A549 (cell line): ENCODE data around the gene TSHZ2. TPM values are rescaled to one million over a fixed set of nuclear protein-coding genes. Genes with fewer than 3 reads are reported as not detected.

Experiments used
- ATAC-seq, 2 experiments: fragments of 200-7000 bp in 1 of 2; fragments of >200 bp in 1 of 2; cut with Nextera tagmentation in 1 of 2; cut with Tn5 transposase in 1 of 2; 3 replicates each; pipeline versions ENCODE4 v1.8.0 to v1.9.1; 2018 to 2020; ENCODE audit warnings: mild to moderate bottlenecking in 1 of 2, moderate library complexity in 1 of 2
- CTCF ChIA-PET: fragments of 300-600 bp; sonication (Branson Sonifier 250); formaldehyde crosslinking; extraction: SDS; loops from one replicate; lab custom pipeline; 2021; ENCODE audit warnings: antibody characterized with exemption, inconsistent platforms; lab: Yijun Ruan, JAX
- POLR2A ChIA-PET: fragments of 350-600 bp; formaldehyde crosslinking; extraction: SDS; loops from one replicate; lab custom pipeline; 2021; ENCODE audit warnings: antibody characterized with exemption, inconsistent platforms; lab: Yijun Ruan, JAX
- DNase-seq, 2 experiments: peaks; one replicate each; pipeline versions ENCODE4 v3.0.0 to v3.0.0-alpha.2; 2011 to 2016; ENCODE audit warnings: low read depth in 1 of 2, low spot score in 1 of 2
- FAIRE-seq: peaks from 2 replicates; lab custom pipeline; 2011; peaks lifted over from hg19 to GRCh38; lab: Jason Lieb, UNC
- H3K27ac ChIP-seq, 2 experiments: fragments of >200 bp; sonication (Bioruptor Twin); formaldehyde crosslinking; 3 replicates each; pipeline ENCODE4 v1.5.1; 2016 to 2017
- H3K4me1 ChIP-seq: fragments of >200 bp; sonication (Bioruptor Twin); formaldehyde crosslinking; 3 replicates; pipeline ENCODE4 v1.6.1; 2016
- H3K4me2 ChIP-seq: fragments of >200 bp; sonication (Bioruptor Twin); formaldehyde crosslinking; 3 replicates; pipeline ENCODE4 v1.6.1; 2016
- H3K4me3 ChIP-seq: fragments of >200 bp; sonication (Bioruptor Twin); formaldehyde crosslinking; 3 replicates; pipeline ENCODE4 v1.5.1; 2016
- H3K9me3 ChIP-seq: fragments of >200 bp; sonication (Bioruptor Twin); formaldehyde crosslinking; 3 replicates; pipeline ENCODE4 v1.6.1; 2016
- ATOH8 ChIP-seq: fragments of 250-450 bp; sonication (Bioruptor Pico); IDR thresholded peaks from 2 replicates; pipeline ENCODE4 v1.5.0; 2020; ENCODE audit warnings: low read depth, mild to moderate bottlenecking, moderate library complexity
- BHLHE40 ChIP-seq: IDR thresholded peaks from 2 replicates; pipeline ENCODE4 v1.6.1; 2012; ENCODE audit warnings: low read depth, low read length, inconsistent platforms
- CBX8 ChIP-seq: fragments of 200-600 bp; sonication (generic); IDR thresholded peaks from 2 replicates; pipeline ENCODE4 v1.6.1; 2016
- CHD2 ChIP-seq: fragments of 150-350 bp; IDR thresholded peaks from 2 replicates; pipeline ENCODE4 v1.6.1; 2014; ENCODE audit warnings: low read length; ENCODE audit not compliant: partially characterized antibody
- CTCF ChIP-seq: fragments of >200 bp; sonication (Bioruptor Twin); formaldehyde crosslinking; IDR thresholded peaks from 3 replicates; pipeline ENCODE4 v1.5.1; 2016
- EHMT2 ChIP-seq: fragments of 200-600 bp; sonication (generic); IDR thresholded peaks from 2 replicates; pipeline ENCODE4 v1.6.1; 2016; ENCODE audit warnings: antibody characterized with exemption, low read depth, mild to moderate bottlenecking, moderate library complexity
- FOSB ChIP-seq: fragments of 250-450 bp; sonication (Bioruptor Pico); IDR thresholded peaks from 2 replicates; pipeline ENCODE4 v1.5.0; 2020; ENCODE audit warnings: mild to moderate bottlenecking, moderate library complexity
- FOSL2 ChIP-seq, 2 experiments: fragments of 450-650 bp in 1 of 2; fragments of >200 bp in 1 of 2; sonication (Bioruptor Twin) in 1 of 2; formaldehyde crosslinking; IDR thresholded peaks; 2 replicates each; pipeline versions ENCODE4 v1.5.0 to v1.6.1; 2016 to 2020; ENCODE audit warnings: mild to moderate bottlenecking in 1 of 2, moderate library complexity in 1 of 2
- GATA3 ChIP-seq: IDR thresholded peaks from 2 replicates; pipeline ENCODE4 v1.6.1; 2012; ENCODE audit warnings: borderline replicate concordance
- HES2 ChIP-seq: fragments of >200 bp; sonication (Bioruptor Twin); formaldehyde crosslinking; IDR thresholded peaks from 2 replicates; pipeline ENCODE4 v1.6.1; 2016
- HMGXB4 ChIP-seq: fragments of 250-450 bp; sonication (Bioruptor Pico); IDR thresholded peaks from 2 replicates; pipeline ENCODE4 v1.5.0; 2021; ENCODE audit warnings: mild to moderate bottlenecking, moderate library complexity, borderline replicate concordance
- HOXB13 ChIP-seq: fragments of 250-450 bp; sonication (Bioruptor Pico); IDR thresholded peaks from 2 replicates; pipeline ENCODE4 v1.5.0; 2020; ENCODE audit warnings: low read depth, mild to moderate bottlenecking, moderate library complexity
- JUN ChIP-seq, 2 experiments: fragments of >200 bp; sonication (Bioruptor Twin); formaldehyde crosslinking; IDR thresholded peaks; 2 replicates in 1 of 2; 3 replicates in 1 of 2; pipeline ENCODE4 v1.6.1; 2016 to 2017
- KDM1A ChIP-seq: fragments of 200-600 bp; sonication (generic); IDR thresholded peaks from 2 replicates; pipeline ENCODE4 v1.6.1; 2016; ENCODE audit warnings: low read depth, mild to moderate bottlenecking
- MAFK ChIP-seq: fragments of 450-650 bp; IDR thresholded peaks from 2 replicates; pipeline ENCODE4 v1.6.1; 2014; ENCODE audit not compliant: partially characterized antibody
- MAX ChIP-seq: IDR thresholded peaks from 2 replicates; pipeline ENCODE4 v1.6.1; 2012
- MYC ChIP-seq: IDR thresholded peaks from 2 replicates; pipeline ENCODE4 v1.6.1; 2012; ENCODE audit warnings: mild to moderate bottlenecking, inconsistent platforms, low read length, improper control_type of control experiment, borderline replicate concordance
- NR3C1 ChIP-seq: fragments of >200 bp; sonication (Bioruptor Twin); formaldehyde crosslinking; IDR thresholded peaks from 3 replicates; pipeline ENCODE4 v1.6.1; 2017
- RAD21 ChIP-seq, 2 experiments: fragments of >200 bp in 1 of 2; sonication (Bioruptor Twin) in 1 of 2; formaldehyde crosslinking in 1 of 2; IDR thresholded peaks in 1 of 2; conservative IDR thresholded peaks in 1 of 2; 2 replicates in 1 of 2; 3 replicates in 1 of 2; pipeline ENCODE4 v1.6.1; 2012 to 2018; ENCODE audit warnings: inconsistent platforms in 1 of 2
- REST ChIP-seq: fragments of 200-600 bp; sonication (generic); IDR thresholded peaks from 2 replicates; pipeline ENCODE4 v1.6.1; 2016; ENCODE audit warnings: antibody characterized with exemption, mild to moderate bottlenecking, moderate library complexity
- RNF2 ChIP-seq: fragments of 200-600 bp; sonication (generic); IDR thresholded peaks from 2 replicates; pipeline ENCODE4 v1.6.1; 2016; ENCODE audit warnings: low read depth, mild to moderate bottlenecking, antibody characterized with exemption, moderate library complexity, borderline replicate concordance
- TFCP2L1 ChIP-seq: fragments of 250-450 bp; sonication (Bioruptor Pico); IDR thresholded peaks from 2 replicates; pipeline ENCODE4 v1.5.0; 2021; ENCODE audit warnings: mild to moderate bottlenecking
- ZC3H11A ChIP-seq: fragments of 450-650 bp; IDR thresholded peaks from 2 replicates; pipeline ENCODE4 v1.6.1; 2014; ENCODE audit warnings: antibody characterized with exemption, mild to moderate bottlenecking
- ZNF302 ChIP-seq: fragments of 250-450 bp; sonication (Bioruptor Pico); IDR thresholded peaks from 2 replicates; pipeline ENCODE4 v1.9.0; 2021; ENCODE audit warnings: inconsistent platforms, mild to moderate bottlenecking, moderate library complexity
- WGBS: methylation state at CpG from one replicate; pipeline ENCODE4 v1.1.6; 2017; ENCODE audit errors: missing lambda C conversion rate; 5-methylcytosine and 5-hydroxymethylcytosine counted together
- polyA plus RNA-seq, 4 experiments: library from polyadenylated mRNA; depleted of rRNA in 3 of 4; stranded (reverse); fragments of >200 nt; fragmentation: RNase III in 1 of 4; extraction: RNeasy Plus Mini Kit Qiagen cat#74134 plus additional on column Dnase treatment in 1 of 4; gene quantifications; 2 replicates in 3 of 4; 3 replicates in 1 of 4; pipeline ENCODE4 v1.2.3, GENCODE V29; 2011 to 2017

The TSHZ2 gene
- polyA plus RNA-seq, 2 of the 4 experiments (the other 2 are of a cell fraction) = not detected

GRCh38 chr20:53370345-53370961, 398.3 kb downstream of the TSHZ2 start:
- Histone ChIP-seq H3K4me3 (no peak overlapping the region), H3K9me3 (no peaks in the 10 kb centered on the region), H3K4me1 (no peaks in the 10 kb centered on the region), H3K4me2 (no peak overlapping the region), H3K27ac (no peak overlapping the region)
- no peak for DNase-seq
- POLR2A ChIA-PET = no interaction called here
- TF ChIP-seq FOSB (no peak), HMGXB4 (CRISPR knock-in tag) (no peak), CTCF (no peak), HOXB13 (no peak), GATA3 (no peak), CBX8 (no peak), BHLHE40 (no peak), TFCP2L1 (CRISPR knock-in tag) (no peak), ZC3H11A (no peak), ATOH8 (CRISPR knock-in tag) (no peak), NR3C1 (no peak), ZNF302 (CRISPR knock-in tag) (no peak), JUN (IDR thresholded peaks at IDR 0.05) (no peak), MYC (no peak), MAFK (no peak), RNF2 (no peak), REST (no peak)
- FAIRE-seq = no peak
- CTCF ChIA-PET = no interaction called here
- 58% methylated on average over 13 of the region's 13 CpGs for WGBS
- no peak for ATAC-seq

- no peak for TF ChIP-seq BHLHE40
- no peak for TF ChIP-seq JUN (IDR thresholded peaks at IDR 0.05)
- TF ChIP-seq RAD21 (conservative IDR thresholded peaks at IDR 0.05 in 1 of 2, IDR thresholded peaks at IDR 0.05 in 1 of 2) = no peak
- TF ChIP-seq FOSL2 (IDR thresholded peaks at IDR 0.05) = no peak
- TF ChIP-seq FOSL2 (CRISPR knock-in tag; IDR thresholded peaks at IDR 0.05) = no peak
- no peak for TF ChIP-seq CHD2
- TF ChIP-seq EHMT2 = no peak
- no peak for TF ChIP-seq KDM1A
- TF ChIP-seq HOXB13 = no peak
- no peak for TF ChIP-seq GATA3
- no peak for TF ChIP-seq NR3C1
- no peak for TF ChIP-seq HES2
- TF ChIP-seq MAX = no peak
- TF ChIP-seq, all 56 proteins: peak for 0
- DNase-seq = no peak
- no peak overlapping the region for H3K4me2 ChIP-seq
- no peaks in the 10 kb centered on the region for H3K9me3 ChIP-seq
- H3K4me1 ChIP-seq = no peaks in the 10 kb centered on the region
- no peak for ATAC-seq
- H3K27ac ChIP-seq = no peak overlapping the region
- CTCF ChIA-PET = interaction anchor here (1.0 kb wide), 1 partner anchor 11 kb away, joined by 5 read pairs; no protein-coding TSS in a partner anchor
- POLR2A ChIA-PET = no interaction called here
- H3K4me3 ChIP-seq = no peak overlapping the region
- no peak for FAIRE-seq
- WGBS = 69% methylated on average over 4 of the region's 4 CpGs
Observed at GRCh38 chr20:53371216-53371615, 399.1 kb downstream of the TSHZ2 start.
